Islet precursor cell (in vitro differentiated cells): Measurements from ENCODE around the gene NDUFS7.

Source experiments
- DNase-seq: peaks from one replicate; pipeline ENCODE4 v3.0.0-alpha.2; 2018

Gene NDUFS7

GRCh38 chr19:1386945-1387683 lies 3.4 kb downstream of the NDUFS7 start:
- DNase-seq: no peak

GRCh38 chr19:1387684-1388636 lies 4.3 kb downstream of the NDUFS7 start:
- DNase-seq: no peak

- DNase-seq: no peak
Observed at GRCh38 chr19:1388637-1389026, 4.9 kb downstream of the NDUFS7 start.

GRCh38 chr19:1389033-1389940 lies 5.6 kb downstream of the NDUFS7 start:
- no peak for DNase-seq

- no peak for DNase-seq
Observed at GRCh38 chr19:1390890-1391423, 7.2 kb downstream of the NDUFS7 start.

- no peak for DNase-seq
Observed at GRCh38 chr19:1392407-1392806, 8.7 kb downstream of the NDUFS7 start.

GRCh38 chr19:1392939-1393530 lies 9.3 kb downstream of the NDUFS7 start:
- DNase-seq: no peak

- no peak for DNase-seq
Observed at GRCh38 chr19:1393841-1394240, 10.1 kb downstream of the NDUFS7 start.

GRCh38 chr19:1394252-1395193 lies 10.8 kb downstream of the NDUFS7 start:
- DNase-seq: peak; percentile 54

GRCh38 chr19:1395194-1396018 lies 11.7 kb downstream of the NDUFS7 start:
- no peak for DNase-seq

GRCh38 chr19:1396019-1396767 lies 12.5 kb downstream of the NDUFS7 start:
- no peak for DNase-seq

- DNase-seq: no peak
Observed at GRCh38 chr19:1396768-1397679, 13.3 kb downstream of the NDUFS7 start.

GRCh38 chr19:1397838-1398237 lies 14.1 kb downstream of the NDUFS7 start:
- no peak for DNase-seq

GRCh38 chr19:1399079-1399478 lies 15.4 kb downstream of the NDUFS7 start:
- no peak for DNase-seq

GRCh38 chr19:1399745-1400144 lies 16.0 kb downstream of the NDUFS7 start:
- DNase-seq: no peak

GRCh38 chr19:1400281-1401137 lies 16.8 kb downstream of the NDUFS7 start:
- no peak for DNase-seq
